WTC11 (cell line): ENCODE data around the gene STXBP6. TPM values are rescaled to one million over a fixed set of nuclear protein-coding genes. Genes with fewer than 3 reads are reported as not detected.

ENCODE experiments used
- ATAC-seq: fragments of 200-7000 bp; cut with Tn5 transposase; 2 replicates; pipeline ENCODE4 v1.10.0; 2021; ENCODE audit warnings: mild to moderate bottlenecking, moderate library complexity
- CTCF ChIA-PET: fragments of 300-600 bp; sonication (Branson Sonifier 250); formaldehyde crosslinking; loops from one replicate; lab custom pipeline; 2021; ENCODE audit warnings: antibody characterized with exemption; lab: Charles Lee
- POLR2A ChIA-PET: fragments of 350-600 bp; sonication (Branson Sonifier 250); formaldehyde crosslinking; loops from one replicate; lab custom pipeline; 2021; ENCODE audit warnings: antibody characterized with exemption; lab: Charles Lee
- DNase-seq: peaks from one replicate; pipeline ENCODE4 v3.0.0; 2021; ENCODE audit warnings: low spot score
- H3K27ac Mint-ChIP-seq: 2 replicates; pipeline ENCODE4 v1.8.0; 2021; ENCODE audit warnings: mixed read lengths
- H3K27me3 Mint-ChIP-seq: 2 replicates; pipeline ENCODE4 v1.8.0; 2021; ENCODE audit warnings: low read depth, mild to moderate bottlenecking, moderate library complexity, mixed read lengths
- H3K36me3 Mint-ChIP-seq: 2 replicates; pipeline ENCODE4 v1.8.0; 2021; ENCODE audit warnings: mixed read lengths
- H3K4me1 Mint-ChIP-seq: 2 replicates; pipeline ENCODE4 v1.8.0; 2022; ENCODE audit warnings: mixed read lengths
- H3K4me3 Mint-ChIP-seq: 2 replicates; pipeline ENCODE4 v1.8.0; 2021; ENCODE audit warnings: mild to moderate bottlenecking, moderate library complexity, mixed read lengths
- H3K9me3 Mint-ChIP-seq: 2 replicates; pipeline ENCODE4 v1.8.0; 2021; ENCODE audit warnings: mixed read lengths
- ETV6 ChIP-seq: sonication (generic); formaldehyde crosslinking; IDR thresholded peaks from 2 replicates; pipeline ENCODE4 v1.8.1; 2022; ENCODE audit warnings: mild to moderate bottlenecking, missing genetic modification reagents
- FOXK1 ChIP-seq: sonication (generic); formaldehyde crosslinking; IDR thresholded peaks from 2 replicates; pipeline ENCODE4 v1.8.0; 2022; ENCODE audit warnings: mild to moderate bottlenecking, moderate library complexity, missing genetic modification reagents
- HMGA2 ChIP-seq: fragments of 250-450 bp; sonication (Bioruptor Pico); IDR thresholded peaks from 2 replicates; pipeline ENCODE4 v1.4.0; 2021; ENCODE audit warnings: mild to moderate bottlenecking, moderate library complexity
- IRF2 ChIP-seq: sonication (generic); formaldehyde crosslinking; IDR thresholded peaks from 2 replicates; pipeline ENCODE4 v1.8.0; 2022; ENCODE audit warnings: low read depth, missing genetic modification reagents, borderline replicate concordance
- JUN ChIP-seq: sonication (generic); formaldehyde crosslinking; IDR thresholded peaks from 2 replicates; pipeline ENCODE4 v1.8.0; 2023; ENCODE audit warnings: mild to moderate bottlenecking, missing genetic modification reagents
- MXD4 ChIP-seq: fragments of 250-450 bp; sonication (Bioruptor Pico); IDR thresholded peaks from 2 replicates; pipeline ENCODE4 v1.8.0; 2021; ENCODE audit warnings: mild to moderate bottlenecking, moderate library complexity, borderline replicate concordance
- NR1H2 ChIP-seq: sonication (generic); formaldehyde crosslinking; IDR thresholded peaks from 2 replicates; pipeline ENCODE4 v1.9.0; 2021; ENCODE audit warnings: mild to moderate bottlenecking, moderate library complexity, missing genetic modification reagents
- NR3C1 ChIP-seq: sonication (generic); formaldehyde crosslinking; conservative IDR thresholded peaks from 2 replicates; pipeline ENCODE4 v1.8.1; 2023; ENCODE audit warnings: low read depth, mild to moderate bottlenecking, missing genetic modification reagents
- OVOL2 ChIP-seq: fragments of 250-450 bp; sonication (Bioruptor Pico); IDR thresholded peaks from 2 replicates; pipeline ENCODE4 v1.9.0; 2021; ENCODE audit warnings: mild to moderate bottlenecking, borderline replicate concordance
- SOX15 ChIP-seq: fragments of 250-450 bp; sonication (Bioruptor Pico); IDR thresholded peaks from 2 replicates; pipeline ENCODE4 v1.9.0; 2021; ENCODE audit warnings: mild to moderate bottlenecking
- SP1 ChIP-seq: sonication (generic); formaldehyde crosslinking; conservative IDR thresholded peaks from 2 replicates; pipeline ENCODE4 v1.8.1; 2022; ENCODE audit warnings: missing genetic modification reagents
- TEAD4 ChIP-seq: sonication (generic); formaldehyde crosslinking; IDR thresholded peaks from 2 replicates; pipeline ENCODE4 v1.8.0; 2022; ENCODE audit warnings: mild to moderate bottlenecking, missing genetic modification reagents
- total RNA-seq: library from RNA; stranded (reverse); gene quantifications from 3 replicates; pipeline ENCODE4 v1.2.3, GENCODE V29; 2021
- TF ChIP-seq, protein P1 (sequence below): fragments of 250-450 bp; sonication (Bioruptor Pico); IDR thresholded peaks from 2 replicates; pipeline ENCODE4 v1.9.0; 2021; ENCODE audit warnings: mild to moderate bottlenecking
- TF ChIP-seq, protein P2 (sequence below): sonication (generic); formaldehyde crosslinking; IDR thresholded peaks from 2 replicates; pipeline ENCODE4 v1.8.0; 2023; ENCODE audit warnings: missing genetic modification reagents, mild to moderate bottlenecking, borderline replicate concordance
- TF ChIP-seq, protein P3 (sequence below): fragments of 250-450 bp; sonication (Bioruptor Pico); conservative IDR thresholded peaks from 2 replicates; pipeline ENCODE4 v1.9.0; 2021; ENCODE audit warnings: mild to moderate bottlenecking
- TF ChIP-seq, protein P4 (sequence below): sonication (generic); formaldehyde crosslinking; IDR thresholded peaks from 2 replicates; pipeline ENCODE4 v1.8.0; 2022; ENCODE audit warnings: mild to moderate bottlenecking, missing genetic modification reagents
- TF ChIP-seq, protein P5 (sequence below): sonication (generic); formaldehyde crosslinking; IDR thresholded peaks from 2 replicates; pipeline ENCODE4 v1.8.1; 2022; ENCODE audit warnings: mild to moderate bottlenecking, moderate library complexity, missing genetic modification reagents
- TF ChIP-seq, protein P6 (sequence below): sonication (generic); formaldehyde crosslinking; IDR thresholded peaks from 2 replicates; pipeline ENCODE4 v1.8.1; 2022; ENCODE audit warnings: missing genetic modification reagents, borderline replicate concordance
- TF ChIP-seq, protein P7 (sequence below): fragments of 250-450 bp; sonication (Bioruptor Pico); IDR thresholded peaks from 2 replicates; pipeline ENCODE4 v1.9.0; 2021; ENCODE audit warnings: moderate library complexity, mild to moderate bottlenecking, inconsistent platforms, borderline replicate concordance
- TF ChIP-seq, protein P8 (sequence below): sonication (generic); formaldehyde crosslinking; IDR thresholded peaks from 2 replicates; pipeline ENCODE4 v1.8.1; 2022; ENCODE audit warnings: low read depth, missing genetic modification reagents, borderline replicate concordance

The STXBP6 gene
- total RNA-seq, 1 experiment from 2014 or later: 4.2 TPM

DNA sequence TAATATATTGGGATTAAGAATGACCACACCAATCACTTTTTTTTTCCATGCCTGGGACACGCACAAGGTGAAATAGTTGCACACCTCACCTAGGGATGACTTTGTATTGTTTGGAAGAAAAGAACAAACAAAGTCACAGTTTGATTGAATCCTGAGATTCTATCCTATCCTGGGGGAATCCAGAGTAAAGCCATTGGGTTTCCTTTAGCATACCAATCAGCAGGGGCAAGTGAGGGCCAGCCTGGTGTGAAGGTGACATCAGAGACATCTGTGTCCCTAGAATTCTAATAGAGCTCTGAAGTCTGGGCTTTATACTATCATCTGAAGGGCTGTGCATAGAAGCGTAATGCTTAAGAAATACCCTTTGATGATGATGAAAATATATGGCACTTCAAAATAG lies 199.9 kb downstream of the STXBP6 start:
- no peak; the same call in 1 of the 2 replicates for ATAC-seq
- Mint-ChIP-seq H3K36me3 (no peaks in the 10 kb centered on the region), H3K4me1 (peaks cover 32% of the 10 kb centered on the region), H3K27me3 (no peaks in the 10 kb centered on the region), H3K9me3 (no peaks in the 10 kb centered on the region), H3K4me3 (no peak overlapping the region), H3K27ac (no peak overlapping the region)
- CTCF ChIA-PET: interaction anchor here (0.7 to 1.5 kb wide), 2 partner anchors 31 to 44 kb away, joined by 3 to 5 read pairs; no protein-coding TSS in a partner anchor
- TF ChIP-seq, protein P1, sequence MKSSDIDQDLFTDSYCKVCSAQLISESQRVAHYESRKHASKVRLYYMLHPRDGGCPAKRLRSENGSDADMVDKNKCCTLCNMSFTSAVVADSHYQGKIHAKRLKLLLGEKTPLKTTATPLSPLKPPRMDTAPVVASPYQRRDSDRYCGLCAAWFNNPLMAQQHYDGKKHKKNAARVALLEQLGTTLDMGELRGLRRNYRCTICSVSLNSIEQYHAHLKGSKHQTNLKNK: no peak
- TF ChIP-seq, protein P2, sequence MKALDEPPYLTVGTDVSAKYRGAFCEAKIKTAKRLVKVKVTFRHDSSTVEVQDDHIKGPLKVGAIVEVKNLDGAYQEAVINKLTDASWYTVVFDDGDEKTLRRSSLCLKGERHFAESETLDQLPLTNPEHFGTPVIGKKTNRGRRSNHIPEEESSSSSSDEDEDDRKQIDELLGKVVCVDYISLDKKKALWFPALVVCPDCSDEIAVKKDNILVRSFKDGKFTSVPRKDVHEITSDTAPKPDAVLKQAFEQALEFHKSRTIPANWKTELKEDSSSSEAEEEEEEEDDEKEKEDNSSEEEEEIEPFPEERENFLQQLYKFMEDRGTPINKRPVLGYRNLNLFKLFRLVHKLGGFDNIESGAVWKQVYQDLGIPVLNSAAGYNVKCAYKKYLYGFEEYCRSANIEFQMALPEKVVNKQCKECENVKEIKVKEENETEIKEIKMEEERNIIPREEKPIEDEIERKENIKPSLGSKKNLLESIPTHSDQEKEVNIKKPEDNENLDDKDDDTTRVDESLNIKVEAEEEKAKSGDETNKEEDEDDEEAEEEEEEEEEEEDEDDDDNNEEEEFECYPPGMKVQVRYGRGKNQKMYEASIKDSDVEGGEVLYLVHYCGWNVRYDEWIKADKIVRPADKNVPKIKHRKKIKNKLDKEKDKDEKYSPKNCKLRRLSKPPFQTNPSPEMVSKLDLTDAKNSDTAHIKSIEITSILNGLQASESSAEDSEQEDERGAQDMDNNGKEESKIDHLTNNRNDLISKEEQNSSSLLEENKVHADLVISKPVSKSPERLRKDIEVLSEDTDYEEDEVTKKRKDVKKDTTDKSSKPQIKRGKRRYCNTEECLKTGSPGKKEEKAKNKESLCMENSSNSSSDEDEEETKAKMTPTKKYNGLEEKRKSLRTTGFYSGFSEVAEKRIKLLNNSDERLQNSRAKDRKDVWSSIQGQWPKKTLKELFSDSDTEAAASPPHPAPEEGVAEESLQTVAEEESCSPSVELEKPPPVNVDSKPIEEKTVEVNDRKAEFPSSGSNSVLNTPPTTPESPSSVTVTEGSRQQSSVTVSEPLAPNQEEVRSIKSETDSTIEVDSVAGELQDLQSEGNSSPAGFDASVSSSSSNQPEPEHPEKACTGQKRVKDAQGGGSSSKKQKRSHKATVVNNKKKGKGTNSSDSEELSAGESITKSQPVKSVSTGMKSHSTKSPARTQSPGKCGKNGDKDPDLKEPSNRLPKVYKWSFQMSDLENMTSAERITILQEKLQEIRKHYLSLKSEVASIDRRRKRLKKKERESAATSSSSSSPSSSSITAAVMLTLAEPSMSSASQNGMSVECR (CRISPR knock-in tag): no peak
- no peak for TF ChIP-seq SP1
- TF ChIP-seq, protein P3, sequence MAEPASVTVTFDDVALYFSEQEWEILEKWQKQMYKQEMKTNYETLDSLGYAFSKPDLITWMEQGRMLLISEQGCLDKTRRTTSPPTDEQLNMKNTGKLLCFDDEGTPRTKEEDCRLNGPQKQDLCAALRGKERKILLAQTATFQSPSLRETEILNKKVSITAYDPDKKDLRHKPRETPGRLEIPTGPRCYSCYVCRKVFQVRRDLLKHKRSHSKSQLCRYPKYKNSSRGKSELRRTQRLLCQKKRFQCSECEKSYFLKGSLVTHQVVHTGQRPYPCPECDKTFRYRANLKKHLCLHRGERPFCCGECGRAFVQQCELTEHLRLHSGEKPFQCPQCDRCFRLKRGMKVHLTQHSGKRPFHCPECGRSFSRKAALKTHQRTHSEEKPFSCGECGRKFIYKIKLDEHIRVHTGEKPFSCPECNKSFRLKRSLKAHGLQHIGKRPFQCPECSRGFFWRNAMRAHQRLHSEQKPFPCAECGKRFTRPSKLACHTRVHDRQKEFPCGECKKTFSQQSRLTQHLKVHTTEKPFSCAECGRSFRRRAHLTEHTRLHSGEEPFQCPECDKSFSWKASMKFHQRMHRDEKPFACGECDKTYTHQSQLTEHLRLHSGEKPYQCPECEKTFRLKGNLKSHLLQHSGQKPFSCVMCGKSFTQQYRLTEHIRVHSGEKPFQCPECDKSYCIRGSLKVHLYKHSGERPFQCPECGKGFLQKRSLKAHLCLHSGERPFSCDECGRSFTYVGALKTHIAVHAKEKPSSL (CRISPR knock-in tag): no peak
- no peak for TF ChIP-seq JUN (CRISPR knock-in tag)
- TF ChIP-seq FOXK1: no peak
- TF ChIP-seq, protein P4, sequence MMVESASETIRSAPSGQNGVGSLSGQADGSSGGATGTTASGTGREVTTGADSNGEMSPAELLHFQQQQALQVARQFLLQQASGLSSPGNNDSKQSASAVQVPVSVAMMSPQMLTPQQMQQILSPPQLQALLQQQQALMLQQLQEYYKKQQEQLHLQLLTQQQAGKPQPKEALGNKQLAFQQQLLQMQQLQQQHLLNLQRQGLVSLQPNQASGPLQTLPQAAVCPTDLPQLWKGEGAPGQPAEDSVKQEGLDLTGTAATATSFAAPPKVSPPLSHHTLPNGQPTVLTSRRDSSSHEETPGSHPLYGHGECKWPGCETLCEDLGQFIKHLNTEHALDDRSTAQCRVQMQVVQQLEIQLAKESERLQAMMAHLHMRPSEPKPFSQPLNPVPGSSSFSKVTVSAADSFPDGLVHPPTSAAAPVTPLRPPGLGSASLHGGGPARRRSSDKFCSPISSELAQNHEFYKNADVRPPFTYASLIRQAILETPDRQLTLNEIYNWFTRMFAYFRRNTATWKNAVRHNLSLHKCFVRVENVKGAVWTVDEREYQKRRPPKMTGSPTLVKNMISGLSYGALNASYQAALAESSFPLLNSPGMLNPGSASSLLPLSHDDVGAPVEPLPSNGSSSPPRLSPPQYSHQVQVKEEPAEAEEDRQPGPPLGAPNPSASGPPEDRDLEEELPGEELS: no peak
- TF ChIP-seq, protein P5, sequence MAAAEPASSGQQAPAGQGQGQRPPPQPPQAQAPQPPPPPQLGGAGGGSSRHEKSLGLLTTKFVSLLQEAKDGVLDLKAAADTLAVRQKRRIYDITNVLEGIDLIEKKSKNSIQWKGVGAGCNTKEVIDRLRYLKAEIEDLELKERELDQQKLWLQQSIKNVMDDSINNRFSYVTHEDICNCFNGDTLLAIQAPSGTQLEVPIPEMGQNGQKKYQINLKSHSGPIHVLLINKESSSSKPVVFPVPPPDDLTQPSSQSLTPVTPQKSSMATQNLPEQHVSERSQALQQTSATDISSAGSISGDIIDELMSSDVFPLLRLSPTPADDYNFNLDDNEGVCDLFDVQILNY (CRISPR knock-in tag): no peak
- TF ChIP-seq MXD4: no peak
- no peak for TF ChIP-seq ETV6 (CRISPR knock-in tag)
- POLR2A ChIA-PET: no interaction called here
- no peak for DNase-seq

DNA sequence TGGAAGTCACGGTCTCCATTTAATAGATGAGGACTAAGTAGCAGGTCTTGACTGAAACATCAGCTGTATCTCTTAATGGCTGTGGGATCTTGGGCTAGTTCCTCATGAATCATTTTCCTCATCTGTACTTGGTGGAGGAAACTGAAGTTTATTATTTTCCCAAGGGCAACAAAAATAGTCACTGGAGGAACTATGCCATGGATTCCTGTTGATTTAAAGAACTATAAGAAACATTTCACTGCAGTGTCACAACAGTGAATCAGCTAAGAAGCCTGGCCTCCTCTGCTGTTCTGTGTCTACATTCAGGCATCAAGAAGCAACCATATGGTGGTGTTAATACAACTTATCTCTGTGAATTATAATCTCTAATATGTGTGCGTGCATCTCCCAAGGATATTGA lies 200.5 kb downstream of the STXBP6 start:
- ChIA-PET POLR2A (no interaction called here), CTCF (interaction anchor here (1.5 kb wide), 1 partner anchor 43 kb away, joined by 5 read pairs; no protein-coding TSS in a partner anchor)
- no peaks in the 10 kb centered on the region for H3K36me3 Mint-ChIP-seq
- DNase-seq (no peak), ATAC-seq (no peak)
- H3K4me1 Mint-ChIP-seq: peaks cover 32% of the 10 kb centered on the region
- H3K9me3 Mint-ChIP-seq: no peaks in the 10 kb centered on the region
- no peaks in the 10 kb centered on the region for H3K27me3 Mint-ChIP-seq
- no peak overlapping the region for H3K4me3 Mint-ChIP-seq
- no peak overlapping the region for H3K27ac Mint-ChIP-seq
- TF ChIP-seq HMGA2 (CRISPR knock-in tag) (no peak), MXD4 (no peak), OVOL2 (CRISPR knock-in tag) (no peak), NR3C1 (no peak), IRF2 (CRISPR knock-in tag) (no peak), ETV6 (CRISPR knock-in tag) (no peak), NR1H2 (CRISPR knock-in tag) (no peak), TEAD4 (CRISPR knock-in tag) (no peak), SOX15 (CRISPR knock-in tag) (no peak)
- TF ChIP-seq, protein P6, sequence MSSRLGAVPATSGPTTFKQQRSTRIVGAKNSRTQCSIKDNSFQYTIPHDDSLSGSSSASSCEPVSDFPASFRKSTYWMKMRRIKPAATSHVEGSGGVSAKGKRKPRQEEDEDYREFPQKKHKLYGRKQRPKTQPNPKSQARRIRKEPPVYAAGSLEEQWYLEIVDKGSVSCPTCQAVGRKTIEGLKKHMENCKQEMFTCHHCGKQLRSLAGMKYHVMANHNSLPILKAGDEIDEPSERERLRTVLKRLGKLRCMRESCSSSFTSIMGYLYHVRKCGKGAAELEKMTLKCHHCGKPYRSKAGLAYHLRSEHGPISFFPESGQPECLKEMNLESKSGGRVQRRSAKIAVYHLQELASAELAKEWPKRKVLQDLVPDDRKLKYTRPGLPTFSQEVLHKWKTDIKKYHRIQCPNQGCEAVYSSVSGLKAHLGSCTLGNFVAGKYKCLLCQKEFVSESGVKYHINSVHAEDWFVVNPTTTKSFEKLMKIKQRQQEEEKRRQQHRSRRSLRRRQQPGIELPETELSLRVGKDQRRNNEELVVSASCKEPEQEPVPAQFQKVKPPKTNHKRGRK (CRISPR knock-in tag): no peak
- TF ChIP-seq, protein P7, sequence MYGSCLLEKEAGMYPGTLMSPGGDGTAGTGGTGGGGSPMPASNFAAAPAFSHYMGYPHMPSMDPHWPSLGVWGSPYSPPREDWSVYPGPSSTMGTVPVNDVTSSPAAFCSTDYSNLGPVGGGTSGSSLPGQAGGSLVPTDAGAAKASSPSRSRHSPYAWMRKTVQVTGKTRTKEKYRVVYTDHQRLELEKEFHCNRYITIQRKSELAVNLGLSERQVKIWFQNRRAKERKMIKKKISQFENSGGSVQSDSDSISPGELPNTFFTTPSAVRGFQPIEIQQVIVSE: no peak
- TF ChIP-seq, protein P8, sequence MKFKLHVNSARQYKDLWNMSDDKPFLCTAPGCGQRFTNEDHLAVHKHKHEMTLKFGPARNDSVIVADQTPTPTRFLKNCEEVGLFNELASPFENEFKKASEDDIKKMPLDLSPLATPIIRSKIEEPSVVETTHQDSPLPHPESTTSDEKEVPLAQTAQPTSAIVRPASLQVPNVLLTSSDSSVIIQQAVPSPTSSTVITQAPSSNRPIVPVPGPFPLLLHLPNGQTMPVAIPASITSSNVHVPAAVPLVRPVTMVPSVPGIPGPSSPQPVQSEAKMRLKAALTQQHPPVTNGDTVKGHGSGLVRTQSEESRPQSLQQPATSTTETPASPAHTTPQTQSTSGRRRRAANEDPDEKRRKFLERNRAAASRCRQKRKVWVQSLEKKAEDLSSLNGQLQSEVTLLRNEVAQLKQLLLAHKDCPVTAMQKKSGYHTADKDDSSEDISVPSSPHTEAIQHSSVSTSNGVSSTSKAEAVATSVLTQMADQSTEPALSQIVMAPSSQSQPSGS (CRISPR knock-in tag): no peak
